ENCODE measurements around the gene TBC1D10A.

DNA sequence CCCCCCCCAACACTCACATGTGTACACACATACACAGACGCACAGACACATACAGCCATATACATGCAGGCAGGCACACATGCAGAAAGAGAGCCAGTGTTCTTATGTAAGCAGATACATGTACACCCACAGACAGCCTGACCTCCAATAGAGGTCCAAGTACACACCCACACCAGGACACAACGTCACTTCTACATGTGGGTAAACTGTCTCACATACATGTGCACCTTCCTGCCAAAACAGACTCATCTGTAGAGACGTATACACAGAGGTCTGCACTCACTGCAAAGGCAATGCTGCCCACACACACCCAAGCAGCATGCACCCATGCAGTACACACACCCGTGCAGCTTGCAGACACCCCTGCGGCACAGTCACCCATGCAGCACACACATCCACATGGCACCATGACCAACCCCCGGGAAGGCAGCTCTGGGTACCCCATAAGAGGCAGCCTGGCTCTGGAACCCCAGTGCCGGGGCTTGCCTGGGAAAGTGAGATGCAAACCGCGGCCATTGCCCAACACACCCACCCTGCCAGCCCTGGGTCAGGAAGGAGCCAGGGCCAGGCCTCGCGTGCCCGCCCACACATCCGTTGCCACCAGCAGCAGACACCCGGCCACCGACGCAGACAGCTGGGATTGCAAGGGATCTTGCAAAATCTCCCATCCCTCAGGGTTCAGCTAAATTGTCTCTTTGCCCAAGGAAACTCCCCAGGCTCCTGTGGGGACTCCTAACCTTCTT lies 47.5 kb downstream of the TBC1D10A start:
- no peak for TF ChIP-seq POLR2A (IDR thresholded peaks at IDR 0.05)
- TF ChIP-seq, protein P1, sequence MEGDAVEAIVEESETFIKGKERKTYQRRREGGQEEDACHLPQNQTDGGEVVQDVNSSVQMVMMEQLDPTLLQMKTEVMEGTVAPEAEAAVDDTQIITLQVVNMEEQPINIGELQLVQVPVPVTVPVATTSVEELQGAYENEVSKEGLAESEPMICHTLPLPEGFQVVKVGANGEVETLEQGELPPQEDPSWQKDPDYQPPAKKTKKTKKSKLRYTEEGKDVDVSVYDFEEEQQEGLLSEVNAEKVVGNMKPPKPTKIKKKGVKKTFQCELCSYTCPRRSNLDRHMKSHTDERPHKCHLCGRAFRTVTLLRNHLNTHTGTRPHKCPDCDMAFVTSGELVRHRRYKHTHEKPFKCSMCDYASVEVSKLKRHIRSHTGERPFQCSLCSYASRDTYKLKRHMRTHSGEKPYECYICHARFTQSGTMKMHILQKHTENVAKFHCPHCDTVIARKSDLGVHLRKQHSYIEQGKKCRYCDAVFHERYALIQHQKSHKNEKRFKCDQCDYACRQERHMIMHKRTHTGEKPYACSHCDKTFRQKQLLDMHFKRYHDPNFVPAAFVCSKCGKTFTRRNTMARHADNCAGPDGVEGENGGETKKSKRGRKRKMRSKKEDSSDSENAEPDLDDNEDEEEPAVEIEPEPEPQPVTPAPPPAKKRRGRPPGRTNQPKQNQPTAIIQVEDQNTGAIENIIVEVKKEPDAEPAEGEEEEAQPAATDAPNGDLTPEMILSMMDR (IDR thresholded peaks at IDR 0.05), result no peak

All from tibial nerve (tissue), 3 donors.